Stromal cell of bone marrow (primary cell): ENCODE measurements around the gene OR51V1.
"Not testable (repeated sequence)": the region's sequence is repeated elsewhere in the genome, so short reads cannot be mapped to it uniquely, and the experiment has no call there.

ENCODE experiments used
- DNase-seq: peaks from one replicate; pipeline ENCODE4 v3.0.0-alpha.2; 2012; ENCODE audit warnings: low read depth

OR51V1 gene

DNA sequence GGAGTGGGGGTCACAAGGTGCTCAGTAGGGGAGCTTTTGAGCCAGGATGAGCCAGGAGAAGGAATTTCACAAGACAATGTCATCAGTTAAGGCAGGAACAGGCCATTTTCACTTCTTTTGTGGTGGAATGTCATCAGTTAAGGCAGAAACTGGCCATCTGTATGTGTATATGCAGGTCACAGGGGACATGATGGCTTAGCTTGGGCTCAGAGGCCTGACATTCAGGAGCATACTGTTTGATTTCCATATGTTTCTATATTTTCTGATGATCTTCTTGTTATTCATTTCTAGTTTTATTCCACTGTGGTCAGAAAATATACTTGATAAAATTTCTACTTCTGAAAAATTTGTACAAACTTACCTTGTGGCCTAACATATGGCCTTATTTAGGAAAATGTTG is 34.6 kb downstream of the OR51V1 start:
- DNase-seq, result not testable (repeated sequence)

DNA sequence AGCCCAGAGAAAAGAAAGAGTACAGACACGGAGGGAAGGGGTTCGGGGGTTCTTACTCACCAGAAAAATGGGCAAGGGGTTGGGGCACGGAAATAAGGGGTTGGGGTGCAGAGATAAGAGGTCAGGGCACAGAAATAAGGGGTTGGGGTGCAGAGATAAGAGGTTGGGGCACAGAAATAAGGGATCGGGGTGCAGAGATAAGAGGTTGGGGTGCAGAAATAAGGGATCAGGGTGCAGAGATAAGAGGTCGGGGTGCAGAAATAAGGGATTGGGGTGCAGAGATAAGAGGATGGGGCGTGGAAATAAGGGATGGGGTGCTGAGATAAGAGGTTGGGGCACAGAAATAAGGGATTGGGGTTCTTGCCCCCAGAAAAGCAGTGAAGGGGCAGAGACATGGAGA is 35.7 kb downstream of the OR51V1 start:
- not testable (repeated sequence) for DNase-seq

DNA sequence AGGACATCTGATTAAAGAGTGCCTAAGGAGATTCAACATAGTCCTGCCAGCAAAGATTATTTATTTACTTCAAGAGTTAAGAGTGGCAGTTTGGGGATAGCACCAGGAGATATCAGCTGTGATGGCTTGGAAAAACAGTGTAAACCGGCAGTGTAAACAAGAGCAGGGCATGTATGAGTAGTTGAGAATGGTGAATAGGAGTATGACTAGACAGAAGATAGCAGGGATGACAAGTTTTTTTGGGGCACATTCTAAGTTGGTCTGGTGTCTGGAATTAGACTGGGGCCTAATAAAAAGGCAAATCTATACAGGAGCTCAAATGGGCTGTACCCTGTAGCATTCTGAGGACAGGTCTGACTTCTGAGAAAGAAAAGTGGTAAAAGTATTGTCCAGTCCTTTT is 39.4 kb downstream of the OR51V1 start:
- DNase-seq, result not testable (repeated sequence)

- not testable (repeated sequence) for DNase-seq
These were observed 40.3 kb downstream of the OR51V1 start for GRCh38 chr11:5160217-5160616.

GRCh38 chr11:5159806-5160205 is 40.7 kb downstream of the OR51V1 start:
- DNase-seq, result no peak

GRCh38 chr11:5154657-5155056 is 45.8 kb downstream of the OR51V1 start, which contains the start of gene OR52A1:
Gene OR52A1 (minus strand): TSS chr11:5154757. CDS start chr11:5152369, 2,388 bp downstream.
- no peak for DNase-seq

- DNase-seq, result no peak
These were observed 46.7 kb downstream of the OR51V1 start for GRCh38 chr11:5153574-5154431.

- DNase-seq, result no peak
These were observed 48.7 kb downstream of the OR51V1 start for GRCh38 chr11:5151713-5152153.
